Left renal cortex interstitium (tissue), 4 donors: ENCODE results near the gene PINK1. TPM values are rescaled to one million over a fixed set of nuclear protein-coding genes. Genes with fewer than 3 reads are reported as not detected.

Source experiments
- DNase-seq, 4 donors: peaks; one replicate each; pipeline ENCODE4 v3.0.0-alpha.2; 2013; ENCODE audit warnings: low read depth in 4 of 4, low spot score in 2 of 4, missing footprints in 1 of 4
- polyA plus RNA-seq, 4 donors: library from polyadenylated mRNA; unstranded; fragments of 120-200 nt; gene quantifications; one replicate each; pipeline ENCODE4 v1.2.1, GENCODE V29; 2013; ENCODE audit not compliant: insufficient read length in 4 of 4

PINK1 gene
- polyA plus RNA-seq, 4 donors = 62.5 to 87.6 (median 78.4) TPM

- no peak for DNase-seq
Observed at GRCh38 chr1:20609541-20609940, 23.7 kb upstream of the PINK1 start.

GRCh38 chr1:20610970-20611369 is 22.3 kb upstream of the PINK1 start:
- DNase-seq = no peak

DNA sequence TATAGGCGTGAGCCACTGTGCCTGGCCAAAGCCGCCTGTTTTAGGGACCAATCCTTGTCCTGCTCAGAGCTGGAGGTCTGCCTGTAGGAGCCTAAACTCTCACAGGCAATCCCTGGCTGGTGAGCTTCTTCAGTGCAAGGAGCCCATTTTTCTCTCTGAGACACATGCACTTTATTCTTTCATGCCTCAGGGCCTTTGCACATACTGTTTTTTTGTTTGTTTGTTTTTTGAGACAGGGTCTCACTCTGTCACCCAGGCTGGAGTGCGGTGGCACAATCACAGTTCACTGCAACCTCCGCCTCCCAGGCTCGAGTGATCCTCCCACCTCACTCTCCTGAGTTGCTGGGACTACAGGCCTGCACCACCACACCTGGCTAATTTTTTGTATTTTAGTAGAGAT is 21.6 kb upstream of the PINK1 start:
- DNase-seq = no peak

- no peak for DNase-seq
Observed at GRCh38 chr1:20612221-20612746, 21.0 kb upstream of the PINK1 start.

DNA sequence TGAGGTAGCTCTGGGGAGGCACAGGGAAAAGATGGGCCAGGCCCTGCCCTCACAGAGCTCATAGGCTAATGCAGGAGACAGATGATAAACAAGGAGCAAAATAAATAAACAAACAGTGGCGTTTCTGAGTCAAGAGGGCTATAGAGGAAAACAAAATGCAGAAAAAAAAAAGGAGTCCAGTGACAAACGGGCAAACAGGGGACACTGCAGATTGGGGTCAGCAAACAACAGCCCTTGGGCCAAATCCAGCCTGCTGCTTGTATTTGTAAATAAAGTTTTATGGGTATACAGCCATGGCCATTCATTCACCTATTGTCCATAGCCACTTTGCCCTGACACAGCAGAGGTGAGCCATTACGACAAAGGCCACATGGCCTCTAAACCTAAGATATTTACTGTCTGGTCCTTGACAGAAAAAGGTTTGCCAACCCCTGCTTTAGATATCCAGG is 19.1 kb upstream of the PINK1 start:
- DNase-seq = no peak

DNA sequence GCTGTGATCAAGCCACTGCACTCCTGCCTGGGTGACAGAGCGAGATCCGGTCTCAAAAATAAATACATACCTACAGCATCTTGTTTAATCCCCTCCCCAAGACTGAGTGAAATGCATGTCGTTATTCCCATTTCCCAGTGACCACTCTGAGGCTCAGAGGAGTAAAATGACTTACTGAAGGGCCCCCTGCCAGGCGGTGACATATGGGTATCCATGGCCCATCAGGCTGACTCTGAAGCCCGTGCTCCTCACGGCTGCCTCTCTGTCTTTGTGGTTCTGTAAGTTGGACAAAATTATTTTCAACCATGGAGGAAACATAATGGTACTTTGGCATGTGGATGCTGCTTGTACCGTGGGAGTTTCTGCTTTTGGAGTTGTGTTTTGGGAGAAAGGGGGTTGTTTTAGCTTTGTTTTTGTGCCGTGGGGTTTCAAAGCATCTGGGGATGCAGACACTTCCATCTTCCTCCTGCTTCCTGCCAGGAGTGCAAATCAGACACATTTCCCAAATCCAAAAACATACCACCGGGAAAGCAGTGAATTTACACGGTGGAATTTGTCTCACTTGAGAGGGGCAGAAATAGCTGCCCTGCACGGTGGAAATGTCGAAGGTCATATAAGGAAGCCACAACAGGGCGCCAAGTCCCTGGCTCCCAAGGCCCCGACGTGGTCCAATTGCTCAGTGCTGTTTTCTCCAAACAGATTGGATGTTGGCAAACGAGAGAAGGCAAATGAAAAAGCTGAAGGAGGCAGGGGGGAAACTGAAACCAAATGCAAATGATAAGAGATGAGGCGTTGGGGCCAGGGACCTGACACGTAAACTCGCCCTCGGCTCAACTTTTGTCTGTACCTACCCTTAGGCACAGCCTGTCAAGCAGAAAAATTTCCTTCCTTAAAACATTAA is 17.1 kb upstream of the PINK1 start:
- no peak for DNase-seq

DNA sequence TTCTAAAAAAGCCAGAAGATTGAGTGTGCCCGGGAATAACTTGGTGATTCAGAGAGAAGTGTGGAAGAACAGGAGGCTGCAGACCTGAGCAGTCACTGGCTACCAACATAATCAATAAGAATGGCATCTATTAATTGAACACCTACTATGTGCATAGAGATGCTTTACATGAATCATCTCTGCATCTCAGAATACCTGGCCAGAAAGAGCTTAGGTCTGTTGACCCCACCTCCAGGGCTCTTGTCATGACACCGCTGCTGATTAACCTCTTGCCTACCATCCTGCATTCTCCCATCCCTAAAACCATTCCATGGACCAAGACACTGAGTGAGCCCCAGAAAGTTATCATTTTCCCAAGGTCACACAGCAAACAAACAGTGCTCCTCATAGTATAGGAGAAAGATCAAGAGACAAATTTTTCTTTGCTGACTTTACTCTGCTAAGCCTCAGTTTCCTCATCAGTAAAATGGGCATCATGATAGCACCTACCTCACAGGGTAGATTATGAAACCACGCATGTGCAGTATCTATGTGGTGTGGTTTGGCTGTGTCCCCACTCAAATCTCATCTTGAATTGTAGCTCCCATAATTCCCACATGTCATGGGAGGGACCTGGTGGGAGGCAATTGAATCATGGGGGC is 16.3 kb upstream of the PINK1 start:
- DNase-seq = no peak

DNA sequence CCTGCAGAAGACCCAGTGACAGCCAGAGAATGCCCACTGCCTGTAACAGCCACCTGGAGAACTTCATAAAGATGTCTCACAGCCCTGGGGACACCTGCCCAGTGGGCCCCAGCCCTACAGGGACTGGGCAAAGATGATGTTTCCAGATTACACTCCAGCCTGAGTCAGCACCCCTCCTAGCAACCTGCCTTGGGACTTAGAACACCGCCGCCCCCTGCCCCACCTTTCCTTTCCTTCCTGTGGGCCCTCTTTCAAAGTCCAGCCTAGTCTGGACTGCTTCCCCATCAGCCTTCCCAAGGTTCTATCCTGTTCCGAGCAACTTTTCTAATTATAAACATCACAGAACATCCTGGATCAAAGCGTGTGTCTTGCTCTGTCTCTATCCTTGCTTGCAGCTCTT is 14.7 kb upstream of the PINK1 start:
- DNase-seq = no peak

DNA sequence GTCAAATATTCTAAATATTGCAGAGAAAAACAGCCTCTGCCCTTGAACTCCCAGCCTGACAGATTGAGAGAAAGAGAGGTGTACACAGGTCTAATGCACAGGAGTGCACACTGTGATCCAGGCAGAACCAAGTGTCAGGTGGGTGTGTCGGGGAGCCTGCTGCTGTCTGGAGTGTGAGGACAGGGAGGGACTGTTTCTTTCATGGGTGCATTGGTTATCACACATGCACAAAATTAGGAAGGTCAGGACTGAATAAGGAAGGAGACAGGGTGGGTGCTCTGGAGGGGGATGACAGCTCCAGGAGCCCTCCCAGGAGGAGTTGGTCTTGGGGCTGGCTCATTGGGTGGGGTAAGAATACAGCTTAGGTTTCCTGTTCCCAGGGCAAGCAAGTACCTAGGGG is 13.3 kb upstream of the PINK1 start:
- DNase-seq = no peak

- no peak for DNase-seq
Observed at GRCh38 chr1:20621012-20621411, 12.2 kb upstream of the PINK1 start.

DNA sequence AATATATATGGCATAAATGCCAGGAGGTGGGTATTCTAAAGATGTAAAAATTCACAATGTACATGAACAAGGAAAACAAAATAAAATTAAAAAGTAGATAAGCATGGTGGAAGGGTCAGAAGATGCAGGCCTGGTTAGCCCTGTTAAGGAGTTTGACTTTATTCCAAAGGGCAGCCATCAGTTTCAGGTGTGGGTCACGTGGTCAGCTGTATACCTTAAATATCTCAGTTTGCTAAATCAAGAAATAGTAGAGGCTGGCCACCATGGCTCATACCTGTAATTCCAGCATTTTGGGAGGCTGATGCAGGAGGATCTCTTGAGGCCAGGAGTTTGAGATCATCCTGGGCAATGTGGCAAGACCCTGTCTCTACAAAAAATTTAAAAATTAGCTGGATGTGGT is 8.5 kb upstream of the PINK1 start:
- no peak for DNase-seq

- no peak for DNase-seq
Observed at GRCh38 chr1:20625176-20626097, 7.8 kb upstream of the PINK1 start.

- no peak for DNase-seq
Observed at GRCh38 chr1:20626098-20626427, 7.2 kb upstream of the PINK1 start.

GRCh38 chr1:20626524-20626923 is 6.7 kb upstream of the PINK1 start:
- no peak for DNase-seq

DNA sequence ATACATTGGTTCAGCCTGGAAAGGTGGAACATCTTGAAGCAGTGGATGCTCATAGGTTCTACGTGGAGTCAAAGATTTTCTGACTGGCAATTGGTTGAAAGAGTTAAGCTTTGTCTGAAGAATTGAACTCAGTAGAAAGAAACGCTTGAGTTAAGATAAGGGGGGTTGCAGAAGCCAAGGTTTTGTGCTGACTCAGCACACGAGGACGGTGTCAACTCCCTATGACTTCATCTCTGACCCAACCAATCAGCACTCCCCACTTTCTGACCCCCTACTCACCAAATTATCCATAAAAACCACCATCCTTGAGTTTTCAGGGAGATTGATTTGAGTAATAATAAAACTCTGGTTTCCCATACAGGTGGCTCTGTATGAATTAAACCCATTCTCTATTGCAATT is 2.5 kb upstream of the PINK1 start:
- DNase-seq = no peak

DNA sequence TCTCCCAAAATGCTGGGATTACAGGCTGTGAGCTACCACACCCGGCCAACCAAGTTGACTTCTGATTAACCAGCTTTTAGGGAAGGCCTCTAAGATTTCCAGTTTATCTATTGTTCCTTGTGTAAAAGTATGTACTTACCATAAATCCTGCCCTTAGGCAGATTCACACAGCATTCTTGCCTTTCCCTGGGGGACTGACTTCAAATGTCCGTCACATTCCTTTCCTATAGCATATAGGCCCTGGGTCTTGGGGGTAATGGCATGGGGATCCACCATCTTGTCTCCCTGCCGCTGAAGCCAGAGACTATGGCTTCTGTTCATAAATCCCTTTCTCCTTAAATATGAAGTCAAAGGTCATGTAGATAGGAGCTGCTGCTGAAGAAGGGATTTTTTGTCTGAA is 872 bp upstream of the PINK1 start:
- DNase-seq = no peak

GRCh38 chr1:20634065-20634593 is 871 bp downstream of the PINK1 start:
- peak in 2 of 4 donors; percentile 53 to 55 for DNase-seq

- DNase-seq = peak in 1 of 4 donors; percentile 16
Observed at GRCh38 chr1:20634594-20635084, 1.4 kb downstream of the PINK1 start.

- no peak for DNase-seq
Observed at GRCh38 chr1:20636785-20637347, 3.6 kb downstream of the PINK1 start.

GRCh38 chr1:20640183-20640597 is 6.9 kb downstream of the PINK1 start:
- DNase-seq = peak in 1 of 4 donors; percentile 24
